Measurements from ENCODE around the gene DIPK1C. TPM values are rescaled to one million over a fixed set of nuclear protein-coding genes. Genes with fewer than 3 reads are reported as not detected.
A peak's percentile ranks its signal among the peaks of the same experiment; 100 is the strongest.

DIPK1C gene
- total RNA-seq = not detected in 2 replicates
- not detected in 2 replicates for polyA plus RNA-seq
- polyA plus RNA-seq (2012) = not detected in 2 replicates
- not detected in 2 replicates for polyA minus RNA-seq (ENCODE audit: low replicate concordance)

- Histone ChIP-seq H3K27ac (ENCODE audit: insufficient read depth, low read length) (no peak within 1 kb of the TSS), H3K9ac (ENCODE audit: insufficient read depth, low read length) (no peak within 1 kb of the TSS), H3K36me3 (ENCODE audit: control insufficient read depth, insufficient read depth, low read length) (no peaks in the 10 kb centered on the region), H3K27me3 (ENCODE audit: control insufficient read depth, insufficient read depth, low read length) (peaks cover 18% of the 10 kb centered on the region), H3K79me2 (ENCODE audit: control insufficient read depth, insufficient read depth, low read length) (no peaks in the 10 kb centered on the region), H2AFZ (ENCODE audit: low read length) (no peak within 1 kb of the TSS), H3K4me1 (ENCODE audit: control insufficient read depth, extremely low read depth, insufficient read depth, low read length) (no peaks in the 10 kb centered on the region), H3K9me3 (ENCODE audit: control insufficient read depth, insufficient read depth, low read depth, low read length) (no peaks in the 10 kb centered on the region), H3K4me2 (ENCODE audit: extremely low read depth, insufficient read depth, low read length) (no peak within 1 kb of the TSS), H3K4me3 (replicated peaks in 1 of 4; ENCODE audit: control extremely low read depth in 1 of 4, insufficient read depth in 1 of 4, low read depth in 3 of 4, low read length in 4 of 4) (no peak within 1 kb of the TSS), H4K20me1 (ENCODE audit: control insufficient read depth, extremely low read depth, insufficient read depth, low read length) (no peaks in the 10 kb centered on the region)
- TF ChIP-seq EZH2 (IDR thresholded peaks at IDR 0.05; ENCODE audit: low read length, missing control alignments) = no peak
- no peak for TF ChIP-seq CTCF (conservative IDR thresholded peaks at IDR 0.05 in 1 of 2, IDR thresholded peaks at IDR 0.05 in 1 of 2; ENCODE audit: low read depth in 1 of 2, low read length in 2 of 2)
- DNase-seq (ENCODE audit: low read depth in 2 of 2) = no peak
Measured at GRCh38 chr18:74457043-74457724, at the start of gene DIPK1C. TSS of gene DIPK1C (minus strand) at chr18:74457308. CDS start at chr18:74457259, 49 bp downstream.

GRCh38 chr18:74506448-74507084, 49.5 kb upstream of the DIPK1C start:
- Histone ChIP-seq H3K9ac (ENCODE audit: insufficient read depth, low read length) (no peak overlapping the region), H3K36me3 (ENCODE audit: control insufficient read depth, insufficient read depth, low read length) (peaks cover 22% of the 10 kb centered on the region)
- peak in 1 of 2 donors; percentile 59 for DNase-seq (ENCODE audit: low read depth in 2 of 2)

More at GRCh38 chr18:74506448-74507084, 49.5 kb upstream of the DIPK1C start:
- H3K27ac ChIP-seq (ENCODE audit: insufficient read depth, low read length) = no peak overlapping the region
- no peaks in the 10 kb centered on the region for H3K4me1 ChIP-seq (ENCODE audit: control insufficient read depth, extremely low read depth, insufficient read depth, low read length)
- no peaks in the 10 kb centered on the region for H3K27me3 ChIP-seq (ENCODE audit: control insufficient read depth, insufficient read depth, low read length)
- H4K20me1 ChIP-seq (ENCODE audit: control insufficient read depth, extremely low read depth, insufficient read depth, low read length) = no peaks in the 10 kb centered on the region
- H3K79me2 ChIP-seq (ENCODE audit: control insufficient read depth, insufficient read depth, low read length) = no peaks in the 10 kb centered on the region
- TF ChIP-seq EZH2 (IDR thresholded peaks at IDR 0.05; ENCODE audit: low read length, missing control alignments) = no peak
- TF ChIP-seq CTCF (conservative IDR thresholded peaks at IDR 0.05 in 1 of 2, IDR thresholded peaks at IDR 0.05 in 1 of 2; ENCODE audit: low read depth in 1 of 2, low read length in 2 of 2) = no peak
- H3K4me3 ChIP-seq (replicated peaks in 1 of 4; ENCODE audit: control extremely low read depth in 1 of 4, insufficient read depth in 1 of 4, low read depth in 3 of 4, low read length in 4 of 4) = no peak overlapping the region
- H3K4me2 ChIP-seq (ENCODE audit: extremely low read depth, insufficient read depth, low read length) = no peak overlapping the region
- H3K9me3 ChIP-seq (ENCODE audit: control insufficient read depth, insufficient read depth, low read depth, low read length) = no peaks in the 10 kb centered on the region
- no peak overlapping the region for H2AFZ ChIP-seq (ENCODE audit: low read length)

Measured in fibroblast of lung (primary cell).